Measurements from ENCODE around the gene CBX4.
A peak's percentile ranks its signal among the peaks of the same experiment; 100 is the strongest.

The CBX4 gene

GRCh38 chr17:79826841-79827578 is 12.2 kb downstream of the CBX4 start:
- no peak for DNase-seq

DNA sequence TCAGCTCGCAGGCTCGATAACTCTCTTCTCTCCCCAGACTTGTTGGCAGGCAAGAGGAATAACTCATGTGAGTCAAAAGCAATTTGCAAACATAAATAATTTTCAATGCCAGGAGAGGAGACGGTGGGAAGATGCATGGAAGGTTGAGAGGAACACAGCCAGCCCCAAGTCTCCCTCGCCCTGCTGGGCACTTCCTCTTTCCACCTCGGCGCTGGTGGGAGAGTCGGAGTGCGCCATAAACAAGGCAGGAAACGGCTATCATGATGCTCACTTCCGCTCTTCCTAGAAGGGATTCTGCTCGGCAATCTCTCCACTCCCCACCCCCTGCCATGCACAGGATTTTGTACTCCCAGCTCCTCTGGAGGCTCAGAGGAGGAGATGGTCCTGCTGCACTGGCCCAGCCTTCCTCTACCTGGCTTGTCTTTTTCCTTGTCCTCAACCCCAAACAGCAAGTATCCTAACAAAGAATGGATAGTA is 13.0 kb downstream of the CBX4 start:
- no peak for DNase-seq

DNA sequence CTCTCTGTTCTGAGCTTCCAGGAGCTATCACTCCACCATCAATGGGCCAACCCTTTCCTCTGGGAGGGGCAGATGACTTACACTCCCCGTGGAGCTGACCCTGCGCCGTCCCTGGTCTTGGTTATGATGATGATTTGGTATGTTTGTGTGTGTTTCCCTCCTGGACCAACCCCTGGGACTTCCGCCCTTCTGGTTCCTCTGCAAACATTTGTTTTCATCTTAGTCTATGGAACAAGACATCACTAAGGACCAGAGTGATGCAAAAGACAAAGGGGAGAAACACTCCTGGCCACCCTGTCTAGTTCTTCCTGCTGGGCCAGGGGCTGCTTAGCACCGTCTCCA is 13.7 kb downstream of the CBX4 start:
- no peak for DNase-seq

GRCh38 chr17:79824893-79825579 is 14.2 kb downstream of the CBX4 start:
- DNase-seq, result no peak

GRCh38 chr17:79824234-79824633 is 15.0 kb downstream of the CBX4 start:
- DNase-seq, result no peak

DNA sequence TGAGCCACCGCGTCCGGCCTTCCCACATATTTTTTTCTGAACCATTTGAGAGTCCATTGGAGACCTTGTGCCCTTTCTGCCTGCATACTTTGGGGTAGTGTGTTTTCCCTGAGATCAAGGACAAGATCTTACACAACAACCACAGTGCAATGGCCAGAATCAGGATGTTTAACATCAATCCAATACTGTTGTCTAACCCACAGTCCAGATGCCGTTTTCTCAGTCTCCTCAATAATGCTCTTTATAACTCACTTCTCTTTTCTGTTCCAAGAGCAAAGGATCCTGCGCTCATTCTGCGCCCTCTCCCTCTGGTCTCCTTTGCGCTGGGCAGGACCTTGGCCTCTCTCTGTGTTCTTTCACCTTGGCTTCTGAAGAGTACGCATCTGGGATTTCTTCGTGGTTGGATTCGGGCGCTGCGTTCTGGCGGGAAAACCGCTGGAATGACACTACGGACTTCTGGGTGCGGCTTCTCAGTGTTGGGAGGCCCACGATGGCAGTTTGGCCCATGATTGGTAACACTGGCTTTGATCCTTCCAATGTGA is 16.6 kb downstream of the CBX4 start:
- DNase-seq, result no peak

- no peak for DNase-seq
Observed at GRCh38 chr17:79821331-79822095, 17.7 kb downstream of the CBX4 start.

GRCh38 chr17:79820959-79821330 is 18.3 kb downstream of the CBX4 start:
- DNase-seq, result no peak

DNA sequence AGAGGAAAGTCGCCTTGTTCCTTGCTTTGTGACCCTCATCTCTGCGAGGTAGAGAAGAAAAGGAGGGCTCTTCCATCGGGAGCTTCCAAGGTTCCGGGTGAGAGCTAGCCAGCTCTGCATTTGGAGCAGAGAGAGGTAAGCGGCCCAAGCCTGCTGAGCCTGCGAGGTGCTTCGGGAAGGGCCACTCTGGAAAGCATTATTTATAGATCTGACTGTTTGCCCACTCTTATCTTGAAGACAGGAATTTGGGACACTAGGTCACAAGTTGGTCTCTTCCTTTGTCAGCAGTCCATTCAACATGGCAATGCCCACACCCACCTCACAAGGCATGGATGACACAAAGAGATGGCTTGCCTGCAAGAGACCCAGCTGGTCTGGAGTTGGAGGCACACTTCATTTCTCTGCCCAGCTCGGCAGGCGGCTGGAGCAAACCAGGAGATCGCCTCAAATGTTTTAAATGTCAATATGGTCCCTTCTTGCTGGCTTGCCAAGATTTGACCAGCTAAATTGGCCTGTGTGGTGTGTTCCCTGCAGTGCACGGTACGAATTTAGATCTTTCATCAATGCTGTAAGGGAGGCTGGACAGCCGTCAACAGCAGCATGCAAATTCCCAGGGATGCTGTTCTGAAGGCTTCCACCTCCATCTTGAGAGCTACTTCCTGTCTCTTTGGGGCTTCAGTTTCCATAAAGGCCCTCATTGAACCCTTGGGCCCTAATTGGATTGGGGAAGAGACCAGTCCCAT is 19.5 kb downstream of the CBX4 start:
- no peak for DNase-seq

DNA sequence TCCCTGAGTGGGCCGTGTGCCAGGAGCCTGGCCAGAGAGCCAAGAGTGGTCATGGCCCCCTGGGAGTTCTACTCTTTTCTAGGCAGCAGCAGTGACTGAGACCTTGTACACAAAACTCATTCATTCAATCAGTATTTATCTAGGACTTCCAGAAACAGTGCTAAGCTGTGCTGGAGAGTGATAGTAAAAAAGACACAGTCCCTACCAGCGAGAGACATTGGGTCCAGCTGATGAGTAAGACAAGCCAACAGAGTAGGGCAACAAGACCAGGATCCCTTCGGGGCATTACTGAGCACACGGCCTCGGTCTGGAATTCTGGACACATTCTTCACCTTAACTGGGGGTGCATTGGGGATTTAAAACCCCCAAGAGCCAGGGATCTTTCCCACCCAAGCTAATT is 20.2 kb downstream of the CBX4 start:
- no peak for DNase-seq

- DNase-seq, result no peak
Observed at GRCh38 chr17:79818026-79818758, 21.0 kb downstream of the CBX4 start.

DNA sequence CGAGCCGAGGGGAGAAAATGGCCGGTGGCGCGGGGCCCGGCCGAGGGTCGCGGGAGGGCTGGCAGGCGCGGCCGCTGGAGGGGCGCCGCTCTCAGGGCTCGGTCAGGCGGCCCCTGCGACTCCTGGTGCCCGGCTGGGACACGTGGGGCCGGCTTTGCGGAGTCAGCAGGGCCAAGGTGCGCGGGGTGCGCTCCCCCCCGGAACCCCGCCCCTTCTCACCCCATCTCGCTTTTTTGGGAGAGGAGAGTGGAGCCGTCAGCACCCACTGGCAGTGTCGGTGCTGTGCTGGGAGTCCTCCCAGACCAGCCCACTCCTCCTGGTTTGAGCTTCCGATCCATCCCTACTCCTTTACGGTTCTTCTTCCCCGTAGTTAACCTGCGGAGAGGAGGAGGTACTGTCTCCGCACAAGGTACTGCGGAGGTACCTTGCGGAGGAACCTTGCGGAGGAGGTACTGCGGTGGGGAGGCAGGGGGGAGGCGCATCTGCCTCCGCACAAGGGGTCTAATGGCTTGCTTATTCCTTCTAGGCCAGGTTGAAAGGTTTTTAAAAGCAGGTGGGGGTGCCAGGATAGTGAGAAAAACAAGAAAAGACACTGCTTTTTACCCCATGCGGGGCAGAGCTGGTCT is 23.3 kb downstream of the CBX4 start:
- DNase-seq, result no peak

- DNase-seq, result no peak
Observed at GRCh38 chr17:79814974-79815835, 24.0 kb downstream of the CBX4 start.

DNA sequence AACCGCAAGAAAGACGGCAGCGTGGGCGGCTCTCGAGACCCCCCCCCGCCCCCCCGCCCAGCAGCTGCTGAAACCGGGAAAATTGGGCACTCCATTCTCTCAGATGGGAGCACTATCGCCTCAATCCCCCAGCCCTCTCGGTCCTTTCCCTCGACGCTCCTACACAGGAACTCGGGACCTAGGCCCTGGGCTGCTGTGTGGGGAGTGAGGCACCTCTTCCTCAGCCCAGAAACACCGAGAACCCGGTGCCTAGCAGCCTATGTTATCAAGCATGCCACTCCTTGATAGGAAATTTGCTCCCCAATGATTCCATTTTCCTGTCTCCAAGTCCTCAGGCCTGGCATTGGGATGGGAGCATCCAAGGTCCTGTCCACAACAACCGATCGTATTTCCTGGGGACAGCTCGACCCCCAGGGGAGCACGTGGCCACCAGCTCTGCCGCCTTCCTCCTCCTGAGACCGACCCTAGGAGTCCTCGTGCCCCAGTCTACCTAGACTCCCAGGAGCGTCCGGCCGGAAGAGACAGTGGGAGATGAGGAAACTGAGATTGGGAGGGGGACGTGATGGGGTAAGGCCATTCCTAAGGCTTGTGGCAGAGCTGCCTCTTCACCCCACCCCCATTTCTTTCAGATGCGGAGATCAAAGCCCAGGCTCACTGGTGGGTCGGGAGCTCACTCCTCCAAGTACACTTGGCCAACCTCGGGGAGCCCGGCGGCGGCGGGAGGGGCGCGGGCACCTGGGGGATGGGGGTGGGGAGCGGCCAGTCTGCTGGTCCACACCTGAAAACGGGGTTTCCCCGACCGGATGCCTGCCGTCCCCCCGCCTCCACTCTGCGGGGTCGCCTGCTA is 24.9 kb downstream of the CBX4 start:
- DNase-seq, result no peak

DNA sequence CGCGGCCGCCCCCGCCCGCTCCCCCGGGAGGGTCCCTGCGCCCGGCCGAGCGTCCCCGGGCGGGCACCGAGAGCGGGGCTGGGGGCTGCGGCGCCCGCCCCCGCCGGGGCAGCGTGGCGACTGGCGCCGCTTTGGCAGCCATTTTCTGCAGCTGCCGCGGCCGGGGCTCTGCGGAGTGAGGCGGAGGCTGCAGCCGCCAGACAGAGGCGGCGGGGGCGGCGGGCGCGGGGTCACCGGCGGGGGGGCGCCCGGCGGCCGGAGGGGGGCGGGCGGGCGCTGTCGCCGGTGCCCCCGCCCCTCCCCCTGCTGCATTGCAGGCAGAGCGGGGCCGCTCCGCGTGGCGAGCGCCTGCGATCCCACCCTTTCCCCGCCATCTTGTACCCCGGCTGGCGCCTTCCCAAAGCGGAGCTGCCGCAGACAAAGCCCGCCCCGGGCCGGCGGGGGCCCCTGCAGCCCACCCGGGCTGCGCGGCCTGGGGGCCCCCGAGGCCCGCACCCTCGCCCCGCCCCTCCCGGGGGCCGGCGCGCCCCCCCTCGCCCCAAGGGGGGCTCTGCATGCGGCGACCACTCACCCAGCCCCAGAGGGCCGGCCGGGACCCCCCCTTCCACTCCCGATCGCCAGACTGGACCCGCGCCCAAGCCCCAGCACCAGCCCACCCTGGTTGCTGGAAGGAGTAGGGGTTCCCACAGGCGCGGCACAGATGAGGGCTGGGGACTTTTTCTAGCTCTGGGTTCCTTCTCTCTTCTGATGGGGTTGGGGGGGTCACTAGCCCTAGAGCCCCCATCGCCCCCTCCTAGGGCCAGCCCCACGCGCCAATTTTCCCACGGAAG is 25.7 kb downstream of the CBX4 start:
- DNase-seq, result peak in 1 of 2 experiments; percentile 43

DNA sequence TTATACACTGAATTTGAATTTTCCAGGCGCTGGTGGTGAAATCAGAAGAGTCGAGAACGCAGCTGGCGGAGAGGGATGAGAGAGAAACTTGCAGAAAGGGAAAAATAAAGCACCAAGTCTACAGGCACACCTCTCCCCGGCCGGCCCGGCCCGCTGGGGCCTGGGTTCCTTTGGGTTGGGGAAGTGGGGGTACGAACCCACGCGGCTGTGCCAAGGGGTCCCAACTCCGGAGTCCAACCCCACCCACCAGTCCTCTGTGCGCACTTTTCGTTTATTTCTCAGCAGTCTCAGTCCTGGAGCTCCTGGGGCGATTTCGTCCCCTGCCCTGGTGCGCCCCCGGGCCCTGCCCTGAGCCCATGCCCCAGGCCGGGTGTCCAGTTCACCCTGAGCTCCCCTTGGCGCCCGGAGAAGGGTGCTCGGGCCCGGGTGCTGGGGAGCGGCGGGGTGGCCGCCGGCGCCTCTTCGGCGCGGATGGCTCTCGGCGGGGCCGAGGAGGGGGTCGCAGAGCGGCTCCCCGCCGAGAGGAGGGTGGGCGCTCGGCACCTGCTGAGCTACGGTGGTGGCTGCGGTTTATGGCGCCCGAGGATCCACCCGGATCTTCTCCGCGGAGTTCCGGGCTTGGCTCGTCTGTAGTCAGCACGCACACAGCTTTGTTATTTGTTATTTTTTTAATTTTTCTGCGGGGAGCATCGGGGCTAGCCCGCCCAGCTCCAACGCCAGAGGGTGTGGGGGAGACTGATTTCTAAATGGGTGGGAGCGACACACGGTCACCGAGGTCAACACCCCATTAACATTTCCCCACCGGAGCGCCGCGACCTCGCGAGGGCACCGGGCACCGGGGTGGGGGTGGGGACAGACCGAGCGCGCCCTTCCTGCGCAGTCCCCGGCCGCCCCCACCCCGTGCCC is 26.6 kb downstream of the CBX4 start:
- DNase-seq, result peak in 1 of 2 experiments; percentile 47

DNA sequence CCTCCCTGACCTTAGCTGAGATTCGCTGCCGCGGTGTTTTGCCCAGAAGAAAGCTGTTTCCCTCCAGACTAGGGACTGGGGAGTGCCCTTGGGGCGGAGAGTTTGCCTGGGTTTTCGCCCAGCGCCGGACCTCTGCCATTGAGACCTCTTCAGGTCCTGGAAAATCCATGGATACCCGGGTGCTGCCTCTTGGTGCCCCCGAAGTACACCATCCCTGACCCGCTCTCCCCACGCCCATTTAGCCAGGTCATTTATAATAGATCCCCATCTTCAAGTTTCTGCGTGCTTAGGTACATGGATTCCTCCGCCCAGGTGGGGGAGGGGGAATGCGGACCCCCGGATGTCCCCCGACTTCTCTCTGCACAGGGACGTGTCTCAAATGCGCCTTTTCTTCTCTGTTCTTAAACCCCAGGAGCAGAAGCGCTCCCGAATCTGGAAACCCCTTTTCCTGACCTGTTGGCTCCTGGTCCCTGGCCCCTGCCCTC is 27.3 kb downstream of the CBX4 start:
- DNase-seq, result peak in 1 of 2 experiments; percentile 60
